Stomach (tissue), 9 donors: ENCODE results near the gene DPYD. TPM values are rescaled to one million over a fixed set of nuclear protein-coding genes. Genes with fewer than 3 reads are reported as not detected.

Experiments
- DNase-seq, 2 donors: peaks; one replicate each; pipeline versions ENCODE4 v3.0.0 to v3.0.0-alpha.2; 2013 to 2019
- H3K27ac ChIP-seq, 5 donors: fragments of 200-600 bp in 4 of 5; sonication (generic) in 4 of 5; one replicate each; pipeline ENCODE4 v1.5.1; 2013 to 2019; ENCODE audit warnings: mild to moderate bottlenecking in 1 of 5, moderate library complexity in 1 of 5
- H3K27me3 ChIP-seq, 3 donors: fragments of 200-600 bp; sonication (generic); one replicate each; pipeline ENCODE4 v1.5.1; 2017 to 2019; ENCODE audit warnings: mixed run types in 1 of 3
- H3K36me3 ChIP-seq, 4 donors: fragments of 200-600 bp; sonication (generic); 1 replicate in 3 of 4; 2 replicates in 1 of 4; pipeline ENCODE4 v1.5.1; 2016 to 2019
- H3K4me1 ChIP-seq, 4 donors: fragments of 200-600 bp; sonication (generic); one replicate each; pipeline ENCODE4 v1.5.1; 2016 to 2019
- H3K4me3 ChIP-seq, 4 donors: fragments of 200-600 bp; sonication (generic) in 3 of 4; one replicate each; pipeline ENCODE4 v1.5.1; 2016 to 2019; ENCODE audit warnings: mild to moderate bottlenecking in 1 of 4
- H3K9me3 ChIP-seq, 4 donors: fragments of 200-600 bp; sonication (generic); one replicate each; pipeline ENCODE4 v1.5.1; 2016 to 2019
- EP300 ChIP-seq: sonication (generic); formaldehyde crosslinking; IDR thresholded peaks from one replicate; pipeline ENCODE4 v1.6.1; 2017; ENCODE audit warnings: antibody characterized with exemption
- POLR2A ChIP-seq, 4 donors: fragments of 450-650 bp; IDR thresholded peaks; one replicate each; pipeline ENCODE4 v1.6.1; 2016; ENCODE audit warnings: antibody characterized with exemption in 4 of 4, control low read depth in 2 of 4, mild to moderate bottlenecking in 1 of 4, moderate library complexity in 1 of 4
- POLR2AphosphoS5 ChIP-seq, 3 donors: sonication (generic); formaldehyde crosslinking; IDR thresholded peaks; one replicate each; pipeline ENCODE4 v1.6.1; 2016; ENCODE audit warnings: antibody characterized with exemption in 3 of 3
- WGBS, 5 donors: extraction: QIAGEN DNeasy Blood & Tissue Kit in 3 of 5; methylation state at CpG; one replicate each; pipeline versions ENCODE4 v1.1.5 to v1.1.7; 2013 to 2018; 5-methylcytosine and 5-hydroxymethylcytosine counted together
- intact Hi-C: fragments of 100-400 bp; cut with DNase I; formaldehyde crosslinking; loops from one replicate; pipeline ENCODE4 v1.15.1; 2023; ENCODE audit warnings: low total_unique reads
- polyA plus RNA-seq, 3 donors: library from polyadenylated mRNA; stranded (reverse); fragments of 200-250 nt; gene quantifications; one replicate each; pipeline ENCODE4 v1.2.3, GENCODE V29; 2013
- total RNA-seq, 5 donors: library from RNA; depleted of rRNA; stranded (reverse); fragments of >200 nt; gene quantifications; one replicate each; pipeline versions ENCODE4 v1.1.0 to v1.2.3, GENCODE V29; 2014 to 2016
- TF ChIP-seq, protein P1 (sequence below), 7 experiments: fragments of 450-650 bp in 4 of 7; fragments of 200-600 bp in 3 of 7; sonication (generic) in 3 of 7; IDR thresholded peaks; one replicate each; pipeline ENCODE4 v1.5.1; 2016 to 2019; ENCODE audit warnings: antibody characterized with exemption in 7 of 7, control low read depth in 2 of 7, mild to moderate bottlenecking in 1 of 7
- donor health status: healthy with polysubstance abuse.
- donor health status: Bipolar disorder and iron deficiency.
- donor health status: healthy.

The DPYD gene
- total and polyA plus RNA-seq, 8 donors = 7.5 to 58.2 (median 18.2) TPM

GRCh38 chr1:97816927-97817326 lies 103.9 kb downstream of the DPYD start:
- no peaks in the 10 kb centered on the region for H3K27me3 ChIP-seq
- 66 to 78% (median 71%) methylated on average over 1 of the region's 1 CpG for WGBS, 5 donors
- H3K36me3 ChIP-seq = no peaks in the 10 kb centered on the region
- TF ChIP-seq POLR2AphosphoS5 (IDR thresholded peaks at IDR 0.05) (no peak), EP300 (no peak), POLR2A (IDR thresholded peaks at IDR 0.05) (no peak)
- TF ChIP-seq, protein P1, sequence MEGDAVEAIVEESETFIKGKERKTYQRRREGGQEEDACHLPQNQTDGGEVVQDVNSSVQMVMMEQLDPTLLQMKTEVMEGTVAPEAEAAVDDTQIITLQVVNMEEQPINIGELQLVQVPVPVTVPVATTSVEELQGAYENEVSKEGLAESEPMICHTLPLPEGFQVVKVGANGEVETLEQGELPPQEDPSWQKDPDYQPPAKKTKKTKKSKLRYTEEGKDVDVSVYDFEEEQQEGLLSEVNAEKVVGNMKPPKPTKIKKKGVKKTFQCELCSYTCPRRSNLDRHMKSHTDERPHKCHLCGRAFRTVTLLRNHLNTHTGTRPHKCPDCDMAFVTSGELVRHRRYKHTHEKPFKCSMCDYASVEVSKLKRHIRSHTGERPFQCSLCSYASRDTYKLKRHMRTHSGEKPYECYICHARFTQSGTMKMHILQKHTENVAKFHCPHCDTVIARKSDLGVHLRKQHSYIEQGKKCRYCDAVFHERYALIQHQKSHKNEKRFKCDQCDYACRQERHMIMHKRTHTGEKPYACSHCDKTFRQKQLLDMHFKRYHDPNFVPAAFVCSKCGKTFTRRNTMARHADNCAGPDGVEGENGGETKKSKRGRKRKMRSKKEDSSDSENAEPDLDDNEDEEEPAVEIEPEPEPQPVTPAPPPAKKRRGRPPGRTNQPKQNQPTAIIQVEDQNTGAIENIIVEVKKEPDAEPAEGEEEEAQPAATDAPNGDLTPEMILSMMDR (IDR thresholded peaks at IDR 0.05) = no peak
- no peaks in the 10 kb centered on the region for H3K9me3 ChIP-seq
- H3K4me1 ChIP-seq = peaks cover 0 to 6% (median 0%) of the 10 kb centered on the region in 4 donors
- H3K4me3 ChIP-seq = no peak overlapping the region
- no peak overlapping the region for H3K27ac ChIP-seq
- intact Hi-C loops = no loop called here
- no peak for DNase-seq

GRCh38 chr1:97814804-97815203 lies 106.0 kb downstream of the DPYD start:
- TF ChIP-seq POLR2AphosphoS5 (IDR thresholded peaks at IDR 0.05) (no peak), POLR2A (IDR thresholded peaks at IDR 0.05) (no peak), EP300 (no peak)
- TF ChIP-seq, protein P1 (IDR thresholded peaks at IDR 0.05) = no peak
- 94 to 100% (median 97%) methylated on average over 3 of the region's 3 CpGs for WGBS, 5 donors
- Histone ChIP-seq H3K9me3 (no peaks in the 10 kb centered on the region), H3K27me3 (no peaks in the 10 kb centered on the region), H3K27ac (no peak overlapping the region), H3K36me3 (no peaks in the 10 kb centered on the region), H3K4me3 (no peak overlapping the region), H3K4me1 (no peaks in the 10 kb centered on the region)
- intact Hi-C loops = no loop called here
- no peak for DNase-seq

- H3K36me3 ChIP-seq = no peaks in the 10 kb centered on the region
- no peak for TF ChIP-seq EP300
- TF ChIP-seq, protein P1 (IDR thresholded peaks at IDR 0.05) = no peak
- intact Hi-C loops = no loop called here
- no peak overlapping the region for H3K27ac ChIP-seq
- WGBS, 5 donors = 89 to 95% (median 94%) methylated on average over 1 of the region's 1 CpG
- H3K4me3 ChIP-seq = no peak overlapping the region
- DNase-seq = no peak
- H3K9me3 ChIP-seq = no peaks in the 10 kb centered on the region
- H3K4me1 ChIP-seq = no peaks in the 10 kb centered on the region
- H3K27me3 ChIP-seq = no peaks in the 10 kb centered on the region
Measured at GRCh38 chr1:97814121-97814520, 106.7 kb downstream of the DPYD start.

- Histone ChIP-seq H3K9me3 (no peaks in the 10 kb centered on the region), H3K36me3 (no peaks in the 10 kb centered on the region), H3K27ac (no peak overlapping the region), H3K4me1 (no peaks in the 10 kb centered on the region), H3K27me3 (no peaks in the 10 kb centered on the region), H3K4me3 (no peak overlapping the region)
- TF ChIP-seq, protein P1 (IDR thresholded peaks at IDR 0.05) = no peak
- TF ChIP-seq POLR2A (IDR thresholded peaks at IDR 0.05) (no peak), POLR2AphosphoS5 (IDR thresholded peaks at IDR 0.05) (no peak), EP300 (no peak)
- intact Hi-C loops = no loop called here
- DNase-seq = no peak
Measured at GRCh38 chr1:97812076-97812475, 108.8 kb downstream of the DPYD start.
